Testis (tissue), 2 donors: ENCODE measurements around the gene WDR13.

Experiments
- CTCF ChIP-seq, 3 experiments: fragments of 450-650 bp in 2 of 3; fragments of 200-600 bp in 1 of 3; sonication (generic) in 1 of 3; IDR thresholded peaks; one replicate each; pipeline ENCODE4 v1.5.1; 2016 to 2019; ENCODE audit warnings: antibody characterized with exemption in 3 of 3, mild to moderate bottlenecking in 2 of 3, moderate library complexity in 1 of 3
- POLR2A ChIP-seq: fragments of 450-650 bp; IDR thresholded peaks from one replicate; pipeline ENCODE4 v1.6.1; 2017; ENCODE audit warnings: antibody characterized with exemption, mild to moderate bottlenecking, moderate library complexity

- TF ChIP-seq CTCF (IDR thresholded peaks at IDR 0.05) (no peak), POLR2A (no peak)
Observed at GRCh38 chrX:48592971-48593370, 4.3 kb upstream of the WDR13 start.
